Lower lobe of right lung (tissue), 2 donors: ENCODE measurements around the gene NEUROD4. TPM values are rescaled to one million over a fixed set of nuclear protein-coding genes. Genes with fewer than 3 reads are reported as not detected.

Experiments
- ATAC-seq, 2 donors: fragments of 200-7000 bp; cut with Tn5 transposase; one replicate each; pipeline ENCODE4 v1.9.1; 2020 to 2022; ENCODE audit warnings: mild to moderate bottlenecking in 2 of 2, moderate library complexity in 2 of 2
- DNase-seq: peaks from one replicate; pipeline ENCODE4 v3.0.0-alpha.2; 2020
- H3K27ac ChIP-seq: fragments of 200-600 bp; one replicate; pipeline ENCODE4 v1.8.0; 2022
- H3K27me3 ChIP-seq: fragments of 200-600 bp; one replicate; pipeline ENCODE4 v1.8.0; 2022; ENCODE audit warnings: low read depth
- H3K36me3 ChIP-seq: fragments of 200-600 bp; one replicate; pipeline ENCODE4 v1.8.0; 2022; ENCODE audit warnings: mild to moderate bottlenecking
- H3K4me1 ChIP-seq: fragments of 200-600 bp; one replicate; pipeline ENCODE4 v1.8.0; 2022
- H3K4me3 ChIP-seq: fragments of 200-600 bp; one replicate; pipeline ENCODE4 v1.8.0; 2022; ENCODE audit warnings: mild to moderate bottlenecking
- H3K9me3 ChIP-seq: fragments of 200-600 bp; one replicate; pipeline ENCODE4 v1.8.0; 2022
- intact Hi-C: fragments of 100-400 bp; cut with DNase I; formaldehyde crosslinking; loops from one replicate; pipeline ENCODE4 v1.11.0; 2022
- total RNA-seq: library from RNA; stranded (reverse); fragmentation: NEBNext Ultra II Directional; extraction: Animal tissue kit (Norgen Biotek cat#: 25700); gene quantifications from one replicate; pipeline ENCODE4 v1.2.1, GENCODE V29; 2021
- TF ChIP-seq, protein P1 (sequence below): fragments of 200-600 bp; IDR thresholded peaks from one replicate; pipeline ENCODE4 v1.8.0; 2022; ENCODE audit warnings: antibody characterized with exemption, mild to moderate bottlenecking
- donor health status: DM: no; HTN: yes; CAD: no; lungs with severe emphysema.

NEUROD4 gene
- total RNA-seq, 1 donor from 2014 or later = not detected

DNA sequence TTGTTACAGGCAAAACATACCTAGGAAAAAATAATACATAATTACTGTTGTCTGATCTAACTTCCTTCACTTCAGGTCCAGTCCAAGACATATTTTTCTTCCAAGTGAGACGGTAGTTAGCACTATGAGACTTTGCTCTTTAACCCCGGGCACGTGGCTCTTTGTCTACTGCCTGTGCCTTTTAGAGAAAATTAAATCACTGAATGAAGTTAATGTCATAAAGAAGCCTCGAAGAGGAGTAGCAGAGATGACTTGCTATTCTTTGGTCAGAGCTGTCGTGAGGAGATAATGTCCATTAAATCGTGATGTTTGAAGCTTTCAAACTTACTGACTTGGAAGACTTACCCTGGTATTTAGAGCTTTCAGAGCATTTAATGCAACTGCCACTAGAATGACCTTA lies 43.9 kb upstream of the NEUROD4 start:
- no peaks in the 10 kb centered on the region for H3K36me3 ChIP-seq
- DNase-seq = no peak
- no peak overlapping the region for H3K4me3 ChIP-seq
- TF ChIP-seq, protein P1, sequence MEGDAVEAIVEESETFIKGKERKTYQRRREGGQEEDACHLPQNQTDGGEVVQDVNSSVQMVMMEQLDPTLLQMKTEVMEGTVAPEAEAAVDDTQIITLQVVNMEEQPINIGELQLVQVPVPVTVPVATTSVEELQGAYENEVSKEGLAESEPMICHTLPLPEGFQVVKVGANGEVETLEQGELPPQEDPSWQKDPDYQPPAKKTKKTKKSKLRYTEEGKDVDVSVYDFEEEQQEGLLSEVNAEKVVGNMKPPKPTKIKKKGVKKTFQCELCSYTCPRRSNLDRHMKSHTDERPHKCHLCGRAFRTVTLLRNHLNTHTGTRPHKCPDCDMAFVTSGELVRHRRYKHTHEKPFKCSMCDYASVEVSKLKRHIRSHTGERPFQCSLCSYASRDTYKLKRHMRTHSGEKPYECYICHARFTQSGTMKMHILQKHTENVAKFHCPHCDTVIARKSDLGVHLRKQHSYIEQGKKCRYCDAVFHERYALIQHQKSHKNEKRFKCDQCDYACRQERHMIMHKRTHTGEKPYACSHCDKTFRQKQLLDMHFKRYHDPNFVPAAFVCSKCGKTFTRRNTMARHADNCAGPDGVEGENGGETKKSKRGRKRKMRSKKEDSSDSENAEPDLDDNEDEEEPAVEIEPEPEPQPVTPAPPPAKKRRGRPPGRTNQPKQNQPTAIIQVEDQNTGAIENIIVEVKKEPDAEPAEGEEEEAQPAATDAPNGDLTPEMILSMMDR = no peak
- no peak overlapping the region for H3K27ac ChIP-seq
- ATAC-seq = no peak
- intact Hi-C loops = no loop called here
- H3K4me1 ChIP-seq = no peaks in the 10 kb centered on the region
- no peaks in the 10 kb centered on the region for H3K9me3 ChIP-seq
- no peaks in the 10 kb centered on the region for H3K27me3 ChIP-seq

DNA sequence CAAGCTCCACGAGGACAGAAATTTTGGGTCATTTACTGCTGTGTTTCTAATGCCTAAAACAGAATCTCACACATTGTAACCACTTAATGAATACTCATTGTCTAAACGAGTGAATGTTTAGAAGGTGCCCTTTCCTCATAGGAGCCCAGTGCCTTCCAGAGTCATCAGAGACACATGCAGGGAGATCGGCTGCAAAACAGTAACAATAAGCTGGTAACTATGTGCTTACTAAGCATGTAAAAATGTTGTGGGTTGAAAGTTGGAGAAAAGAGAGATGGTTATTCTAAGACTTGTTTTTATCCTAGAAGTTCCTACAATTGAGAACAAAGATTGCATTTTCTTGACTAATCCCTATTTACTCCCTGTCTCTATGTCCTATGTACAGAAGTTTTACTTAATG lies 42.6 kb upstream of the NEUROD4 start:
- no peaks in the 10 kb centered on the region for H3K27me3 ChIP-seq
- H3K4me3 ChIP-seq = no peak overlapping the region
- no peaks in the 10 kb centered on the region for H3K9me3 ChIP-seq
- no peak overlapping the region for H3K27ac ChIP-seq
- DNase-seq (no peak), ATAC-seq (no peak)
- intact Hi-C loops = no loop called here
- H3K36me3 ChIP-seq = no peaks in the 10 kb centered on the region
- TF ChIP-seq, protein P1 = no peak
- H3K4me1 ChIP-seq = no peaks in the 10 kb centered on the region

DNA sequence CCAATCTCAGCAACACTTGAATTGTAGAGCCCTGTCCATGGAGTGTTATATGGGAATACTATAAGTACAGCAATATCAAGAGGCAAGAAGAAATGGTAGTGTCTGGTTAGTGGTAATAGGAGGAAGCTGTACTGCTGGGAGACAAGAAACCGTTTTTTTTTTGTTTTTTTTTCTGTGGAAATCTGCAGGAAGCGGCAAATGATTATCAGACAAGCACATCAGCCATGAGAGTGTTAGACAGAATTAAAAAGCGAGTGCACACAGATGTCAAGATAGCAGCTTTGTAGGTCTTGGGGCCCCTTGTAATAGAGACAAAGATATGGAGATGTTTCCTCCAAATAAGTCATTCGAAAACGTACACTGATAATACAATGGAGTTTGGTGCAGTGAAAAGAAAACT lies 41.9 kb upstream of the NEUROD4 start:
- Histone ChIP-seq H3K36me3 (no peaks in the 10 kb centered on the region), H3K9me3 (no peaks in the 10 kb centered on the region), H3K27ac (no peak overlapping the region), H3K27me3 (no peaks in the 10 kb centered on the region), H3K4me3 (no peak overlapping the region), H3K4me1 (no peaks in the 10 kb centered on the region)
- no peak for DNase-seq
- no peak for ATAC-seq
- intact Hi-C loops = no loop called here
- TF ChIP-seq, protein P1 = no peak

DNA sequence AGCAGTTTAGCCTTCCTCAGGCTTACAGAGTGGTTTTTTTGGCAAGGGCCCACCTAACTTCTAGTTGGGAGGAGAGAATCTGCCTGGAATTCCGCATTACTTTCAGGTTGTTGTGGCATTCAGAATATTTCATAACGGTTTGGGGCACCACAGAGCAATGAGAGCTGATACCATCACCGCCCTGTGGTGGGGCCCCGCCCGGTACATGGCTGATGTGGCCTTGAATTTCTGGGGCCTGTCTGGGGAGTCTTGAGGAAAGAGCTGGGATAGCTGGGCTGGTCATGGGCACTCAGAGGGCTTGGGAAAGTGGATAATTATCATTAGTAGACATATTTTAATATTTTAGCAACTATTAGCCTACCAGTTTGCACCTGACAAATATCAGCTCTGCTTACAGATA lies 39.4 kb upstream of the NEUROD4 start:
- TF ChIP-seq, protein P1 = no peak
- Histone ChIP-seq H3K9me3 (no peaks in the 10 kb centered on the region), H3K27me3 (no peaks in the 10 kb centered on the region), H3K4me1 (no peaks in the 10 kb centered on the region), H3K4me3 (no peak overlapping the region), H3K36me3 (no peaks in the 10 kb centered on the region), H3K27ac (no peak overlapping the region)
- no peak for DNase-seq
- intact Hi-C loops = no loop called here
- ATAC-seq = no peak

DNA sequence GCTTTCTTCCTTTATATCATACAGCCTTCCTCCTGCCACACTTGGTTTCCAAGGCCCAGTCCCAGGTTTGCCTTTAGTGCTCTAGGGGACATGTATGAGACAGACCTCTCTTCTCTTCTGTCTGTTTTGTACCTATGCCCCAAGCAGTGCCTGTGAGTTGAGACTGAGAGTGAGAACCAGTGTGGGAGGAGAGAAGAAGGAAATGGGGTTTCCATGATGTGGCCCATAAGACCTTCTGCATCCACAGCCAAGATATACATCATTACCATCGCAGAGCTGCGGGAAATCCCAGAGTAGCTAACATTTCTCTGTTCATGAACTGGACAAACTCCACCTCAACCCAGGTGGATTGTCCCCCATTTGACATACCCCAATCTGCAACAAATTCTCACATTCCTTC lies 38.0 kb upstream of the NEUROD4 start:
- H3K36me3 ChIP-seq = no peaks in the 10 kb centered on the region
- H3K27me3 ChIP-seq = no peaks in the 10 kb centered on the region
- intact Hi-C loops = no loop called here
- no peaks in the 10 kb centered on the region for H3K9me3 ChIP-seq
- H3K4me3 ChIP-seq = no peak overlapping the region
- DNase-seq = no peak
- TF ChIP-seq, protein P1 = no peak
- H3K4me1 ChIP-seq = no peaks in the 10 kb centered on the region
- no peak overlapping the region for H3K27ac ChIP-seq
- ATAC-seq = no peak

DNA sequence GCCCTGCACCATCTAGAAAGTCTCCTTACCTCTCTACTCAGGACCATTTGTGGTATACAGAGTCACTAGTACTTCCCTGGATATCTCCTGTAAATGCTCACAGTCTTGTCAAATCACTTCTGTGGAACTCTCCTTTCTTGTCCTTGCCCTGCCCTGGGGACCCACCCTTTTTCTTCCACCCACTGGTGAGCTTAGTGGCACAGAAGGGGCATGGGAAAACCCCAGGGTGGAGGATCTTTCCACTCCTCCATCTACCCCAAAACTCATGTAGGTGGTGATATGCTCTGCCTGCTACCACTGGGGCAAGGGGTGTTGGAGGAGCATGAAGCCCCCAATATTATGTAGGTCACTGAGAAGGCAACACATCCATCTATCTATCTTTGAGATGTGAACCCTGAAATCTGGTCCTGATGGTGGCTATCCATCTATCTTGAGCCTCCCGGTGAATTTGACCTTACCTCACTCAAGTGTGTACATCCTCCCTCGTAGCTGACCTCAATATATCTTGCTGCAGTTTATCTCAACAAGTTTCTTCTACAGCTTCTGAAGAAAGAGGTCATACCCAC lies 36.2 kb upstream of the NEUROD4 start:
- H3K4me1 ChIP-seq = no peaks in the 10 kb centered on the region
- H3K4me3 ChIP-seq = peak overlapping the region; percentile 30
- DNase-seq (no peak), ATAC-seq (no peak)
- H3K36me3 ChIP-seq = no peaks in the 10 kb centered on the region
- TF ChIP-seq, protein P1 = no peak
- no peaks in the 10 kb centered on the region for H3K9me3 ChIP-seq
- H3K27me3 ChIP-seq = no peaks in the 10 kb centered on the region
- H3K27ac ChIP-seq = no peak overlapping the region
- intact Hi-C loops = no loop called here
